Activated naive CD4-positive, alpha-beta T cell treated with anti-CD3 and anti-CD28 coated beads, Interleukin-2, amount 50 U/mL, for 16 hours (primary cell): ENCODE measurements around the gene KISS1.
A peak's percentile ranks its signal among the peaks of the same experiment; 100 is the strongest.

Experiments used
- DNase-seq: peaks from one replicate; pipeline ENCODE4 v3.0.0-alpha.2; 2020

The KISS1 gene

GRCh38 chr1:204216880-204217647 is 20.8 kb upstream of the KISS1 start:
- DNase-seq, result no peak

- no peak for DNase-seq
These were observed 19.9 kb upstream of the KISS1 start for GRCh38 chr1:204216236-204216635.

GRCh38 chr1:204213668-204214662 is 17.7 kb upstream of the KISS1 start, which contains the start of gene GOLT1A:
Gene GOLT1A, minus strand, starts transcription at chr1:204213988. Its CDS starts 82 bp downstream, at chr1:204213906.
- DNase-seq, result peak; percentile 58

GRCh38 chr1:204212715-204213114 is 16.4 kb upstream of the KISS1 start:
- DNase-seq, result no peak

GRCh38 chr1:204211046-204211445 is 14.8 kb upstream of the KISS1 start:
- no peak for DNase-seq

- DNase-seq, result peak; percentile 78
These were observed 10.9 kb upstream of the KISS1 start for GRCh38 chr1:204207136-204207616.

- DNase-seq, result no peak
These were observed 9.8 kb upstream of the KISS1 start for GRCh38 chr1:204206121-204206520.

GRCh38 chr1:204205486-204205885 is 9.2 kb upstream of the KISS1 start:
- no peak for DNase-seq

GRCh38 chr1:204204944-204205343 is 8.7 kb upstream of the KISS1 start:
- no peak for DNase-seq

- DNase-seq, result no peak
These were observed 7.0 kb upstream of the KISS1 start for GRCh38 chr1:204203206-204203767.

- DNase-seq, result no peak
These were observed 6.2 kb upstream of the KISS1 start for GRCh38 chr1:204202481-204202880.

GRCh38 chr1:204201348-204202040 is 5.2 kb upstream of the KISS1 start:
- DNase-seq, result no peak

- no peak for DNase-seq
These were observed 3.3 kb upstream of the KISS1 start for GRCh38 chr1:204199579-204199978.

GRCh38 chr1:204198348-204199340 is 2.4 kb upstream of the KISS1 start:
- DNase-seq, result no peak

- no peak for DNase-seq
These were observed 777 bp upstream of the KISS1 start for GRCh38 chr1:204197068-204197467.

GRCh38 chr1:204194771-204195170 is 1.5 kb downstream of the KISS1 start:
- DNase-seq, result no peak

GRCh38 chr1:204194080-204194479 is 2.2 kb downstream of the KISS1 start:
- no peak for DNase-seq

GRCh38 chr1:204192589-204193352 is 3.5 kb downstream of the KISS1 start:
- DNase-seq, result no peak

GRCh38 chr1:204192046-204192445 is 4.2 kb downstream of the KISS1 start:
- DNase-seq, result no peak

- no peak for DNase-seq
These were observed 4.8 kb downstream of the KISS1 start for GRCh38 chr1:204191456-204191855.
